Heart left ventricle (tissue), 16 donors: ENCODE measurements around the gene TMEM217. TPM values are rescaled to one million over a fixed set of nuclear protein-coding genes. Genes with fewer than 3 reads are reported as not detected.

Experiments
- ATAC-seq, 4 donors: fragments of 200-7000 bp; cut with Tn5 transposase; one replicate each; pipeline ENCODE4 v1.9.1; 2020 to 2022; ENCODE audit warnings: moderate library complexity in 4 of 4, mild to moderate bottlenecking in 3 of 4, moderate number of reproducible peaks in 1 of 4
- DNase-seq, 5 donors: peaks; one replicate each; pipeline ENCODE4 v3.0.0-alpha.2; 2020
- H3K27ac ChIP-seq, 12 donors: fragments of 200-600 bp; sonication (generic) in 4 of 12; one replicate each; pipeline versions ENCODE4 v1.5.0 to v1.8.0; 2016 to 2022; ENCODE audit warnings: mild to moderate bottlenecking in 2 of 12
- H3K27me3 ChIP-seq, 9 donors: fragments of 200-600 bp; sonication (generic) in 2 of 9; one replicate each; pipeline versions ENCODE4 v1.5.1 to v1.8.0; 2016 to 2022; ENCODE audit warnings: mild to moderate bottlenecking in 3 of 9
- H3K36me3 ChIP-seq, 9 donors: fragments of 200-600 bp; sonication (generic) in 2 of 9; one replicate each; pipeline versions ENCODE4 v1.5.0 to v1.8.0; 2018 to 2022; ENCODE audit warnings: mild to moderate bottlenecking in 2 of 9
- H3K4me1 ChIP-seq, 12 donors: fragments of 200-600 bp; sonication (generic) in 4 of 12; one replicate each; pipeline versions ENCODE4 v1.5.0 to v1.8.0; 2016 to 2022; ENCODE audit warnings: mild to moderate bottlenecking in 3 of 12
- H3K4me3 ChIP-seq, 12 donors: fragments of 200-600 bp; sonication (generic) in 4 of 12; one replicate each; pipeline versions ENCODE4 v1.5.0 to v1.8.0; 2017 to 2022; ENCODE audit warnings: mild to moderate bottlenecking in 9 of 12, moderate library complexity in 4 of 12
- H3K9me3 ChIP-seq, 12 donors: fragments of 200-600 bp; sonication (generic) in 4 of 12; one replicate each; pipeline versions ENCODE4 v1.5.0 to v1.8.0; 2016 to 2022; ENCODE audit warnings: mild to moderate bottlenecking in 1 of 12
- POLR2A ChIP-seq, 2 donors: fragments of 450-650 bp; IDR thresholded peaks; one replicate each; pipeline ENCODE4 v1.6.1; 2017; ENCODE audit warnings: antibody characterized with exemption in 2 of 2, mild to moderate bottlenecking in 2 of 2, moderate library complexity in 2 of 2
- WGBS, 4 donors: extraction: QIAGEN DNeasy Blood & Tissue Kit in 2 of 4; methylation state at CpG; one replicate each; pipeline versions ENCODE4 v1.1.5 to v1.1.7; 2013 to 2018; 5-methylcytosine and 5-hydroxymethylcytosine counted together
- intact Hi-C, 10 donors: fragments of 100-400 bp; cut with DNase I; formaldehyde crosslinking; loops; one replicate each; pipeline versions ENCODE4 v1.11.1 to v1.14.2; 2022
- polyA plus RNA-seq, 2 donors: library from polyadenylated mRNA; stranded (reverse); fragments of 200-250 nt; gene quantifications; one replicate each; pipeline ENCODE4 v1.2.3, GENCODE V29; 2013
- total RNA-seq, 9 donors: library from RNA; depleted of rRNA in 2 of 9; stranded (reverse); fragments of >200 nt in 2 of 9; fragmentation: NEBNext Ultra II Directional in 3 of 9; extraction: Animal tissue kit (Norgen Biotek cat#: 25700) in 3 of 9; gene quantifications; one replicate each; pipeline versions ENCODE4 v1.1.0 to v1.2.4, GENCODE V29; 2016 to 2023
- TF ChIP-seq, protein P1 (sequence below), 12 donors: fragments of 200-600 bp; sonication (generic) in 4 of 12; IDR thresholded peaks; one replicate each; pipeline versions ENCODE4 v1.5.0 to v1.8.0; 2018 to 2022; ENCODE audit warnings: antibody characterized with exemption in 12 of 12, mild to moderate bottlenecking in 5 of 12
- donor health status: ischemic (EF 13 %, LVEDD 7.1; RV severe dilation, severe dysfunction).
- donor health status: healthy with polysubstance abuse.
- donor health status: DM: no; HTN: yes; CAD: no.
- donor health status: DM: no; HTN: no; CAD: no.
- donor health status: ischemic (EF 25% LVEDD 6.9; RV normal size, moderate dysfunction).
- donor health status: ischemic (EF 25% LVEDD 5.7; RV mildly dilated, moderate dysfunction).
- donor health status: healthy.
- donor health status: DM: yes; HTN: yes; CAD: no.
- donor health status: ischemic (EF 35%, LVEDD 5.7; RV mildly dilated, moderate dysfunction).
- donor health status: nonischemic (EF 11% LVEDD 7.7; RV severe dilation, severe dysfunction).
- donor health status: DM: yes; HTN: yes; CAD: no.
- donor health status: PGD.
- donor health status: ischemic (EF 29% LVEDD 5.4; RV normal size, mild dysfunction).
- donor health status: nonischemic (EF 23%, LVEDD 6.1; RV moderate dilation, normal function).

Gene TMEM217
- total and polyA plus RNA-seq, 11 donors, result 0.15 to 2.1 (median 0.65) TPM; not detected in 3

GRCh38 chr6:37237789-37238188 is 20.2 kb downstream of the TMEM217 start:
- DNase-seq (no peak), ATAC-seq (no peak)
- Histone ChIP-seq H3K27me3 (no peaks in the 10 kb centered on the region), H3K9me3 (no peaks in the 10 kb centered on the region), H3K4me1 (peaks cover 3 to 40% (median 17%) of the 10 kb centered on the region in 12 donors), H3K27ac (no peak overlapping the region), H3K4me3 (no peak overlapping the region), H3K36me3 (no peaks in the 10 kb centered on the region)
- TF ChIP-seq, protein P1, sequence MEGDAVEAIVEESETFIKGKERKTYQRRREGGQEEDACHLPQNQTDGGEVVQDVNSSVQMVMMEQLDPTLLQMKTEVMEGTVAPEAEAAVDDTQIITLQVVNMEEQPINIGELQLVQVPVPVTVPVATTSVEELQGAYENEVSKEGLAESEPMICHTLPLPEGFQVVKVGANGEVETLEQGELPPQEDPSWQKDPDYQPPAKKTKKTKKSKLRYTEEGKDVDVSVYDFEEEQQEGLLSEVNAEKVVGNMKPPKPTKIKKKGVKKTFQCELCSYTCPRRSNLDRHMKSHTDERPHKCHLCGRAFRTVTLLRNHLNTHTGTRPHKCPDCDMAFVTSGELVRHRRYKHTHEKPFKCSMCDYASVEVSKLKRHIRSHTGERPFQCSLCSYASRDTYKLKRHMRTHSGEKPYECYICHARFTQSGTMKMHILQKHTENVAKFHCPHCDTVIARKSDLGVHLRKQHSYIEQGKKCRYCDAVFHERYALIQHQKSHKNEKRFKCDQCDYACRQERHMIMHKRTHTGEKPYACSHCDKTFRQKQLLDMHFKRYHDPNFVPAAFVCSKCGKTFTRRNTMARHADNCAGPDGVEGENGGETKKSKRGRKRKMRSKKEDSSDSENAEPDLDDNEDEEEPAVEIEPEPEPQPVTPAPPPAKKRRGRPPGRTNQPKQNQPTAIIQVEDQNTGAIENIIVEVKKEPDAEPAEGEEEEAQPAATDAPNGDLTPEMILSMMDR (IDR thresholded peaks at IDR 0.05), result no peak
- TF ChIP-seq POLR2A (IDR thresholded peaks at IDR 0.05), result no peak
- intact Hi-C loops, result no loop called here

- ATAC-seq, result no peak
- Histone ChIP-seq H3K4me1 (peaks cover 0 to 32% (median 11%) of the 10 kb centered on the region in 12 donors), H3K4me3 (no peak overlapping the region), H3K27ac (no peak overlapping the region), H3K27me3 (no peaks in the 10 kb centered on the region), H3K36me3 (no peaks in the 10 kb centered on the region), H3K9me3 (no peaks in the 10 kb centered on the region)
- intact Hi-C loops, result no loop called here
- DNase-seq, result no peak
- 90 to 96% (median 94%) methylated on average over 2 of the region's 2 CpGs for WGBS, 4 donors
- TF ChIP-seq, protein P1 (IDR thresholded peaks at IDR 0.05), result no peak
- no peak for TF ChIP-seq POLR2A (IDR thresholded peaks at IDR 0.05)
Observed at GRCh38 chr6:37236921-37237320, 21.0 kb downstream of the TMEM217 start.

GRCh38 chr6:37233541-37233940 is 24.4 kb downstream of the TMEM217 start:
- no peak for ATAC-seq
- WGBS, 4 donors, result 82 to 97% (median 88%) methylated on average over 7 of the region's 7 CpGs
- TF ChIP-seq, protein P1 (IDR thresholded peaks at IDR 0.05), result no peak
- no peak for TF ChIP-seq POLR2A (IDR thresholded peaks at IDR 0.05)

GRCh38 chr6:37232430-37233017 is 25.4 kb downstream of the TMEM217 start:
- H3K9me3 ChIP-seq, result no peaks in the 10 kb centered on the region
- 71 to 75% (median 72%) methylated on average over 5 of the region's 5 CpGs for WGBS, 4 donors
- no peak for TF ChIP-seq POLR2A (IDR thresholded peaks at IDR 0.05)
- TF ChIP-seq, protein P1 (IDR thresholded peaks at IDR 0.05), result no peak
- no peak overlapping the region for H3K27ac ChIP-seq
- no peaks in the 10 kb centered on the region for H3K4me1 ChIP-seq
- H3K36me3 ChIP-seq, result no peaks in the 10 kb centered on the region
- DNase-seq (no peak), ATAC-seq (no peak)
- H3K4me3 ChIP-seq, result no peak overlapping the region
- H3K27me3 ChIP-seq, result no peaks in the 10 kb centered on the region
- intact Hi-C loops, result no loop called here

More at GRCh38 chr6:37233541-37233940, 24.4 kb downstream of the TMEM217 start:
- Histone ChIP-seq H3K27ac (no peak overlapping the region), H3K27me3 (no peaks in the 10 kb centered on the region), H3K4me1 (peaks cover 0 to 4% (median 0%) of the 10 kb centered on the region in 12 donors), H3K9me3 (no peaks in the 10 kb centered on the region), H3K4me3 (no peak overlapping the region), H3K36me3 (no peaks in the 10 kb centered on the region)
- intact Hi-C loops, result no loop called here
- DNase-seq, result no peak
